ENCODE results near the gene KCNK10. TPM values are rescaled to one million over a fixed set of nuclear protein-coding genes. Genes with fewer than 3 reads are reported as not detected.

KCNK10 gene
- total RNA-seq, 1 donor from 2014 or later = 1.4 TPM

GRCh38 chr14:88196116-88196890, 126.8 kb downstream of the KCNK10 start:
- no peaks in the 10 kb centered on the region for H3K36me3 Mint-ChIP-seq
- H3K4me1 Mint-ChIP-seq (ENCODE audit: unreplicated experiment) = peaks cover 7% of the 10 kb centered on the region
- H3K27ac Mint-ChIP-seq = no peak overlapping the region
- H3K4me3 Mint-ChIP-seq = no peak overlapping the region
- DNase-seq (ENCODE audit: extremely low spot score, unreplicated experiment) = no peak
- TF ChIP-seq CTCF (conservative IDR thresholded peaks at IDR 0.05) = no peak
- H3K9me3 Mint-ChIP-seq = no peaks in the 10 kb centered on the region
- peaks cover 38% of the 10 kb centered on the region for H3K27me3 Mint-ChIP-seq

- peaks cover 7% of the 10 kb centered on the region for H3K4me1 Mint-ChIP-seq (ENCODE audit: unreplicated experiment)
- no peaks in the 10 kb centered on the region for H3K36me3 Mint-ChIP-seq
- H3K9me3 Mint-ChIP-seq = no peaks in the 10 kb centered on the region
- no peak for DNase-seq (ENCODE audit: extremely low spot score, unreplicated experiment)
- H3K27me3 Mint-ChIP-seq = peaks cover 38% of the 10 kb centered on the region
- TF ChIP-seq CTCF (conservative IDR thresholded peaks at IDR 0.05) = no peak
- no peak overlapping the region for H3K4me3 Mint-ChIP-seq
- H3K27ac Mint-ChIP-seq = no peak overlapping the region
Observed at GRCh38 chr14:88195676-88196075, 127.4 kb downstream of the KCNK10 start.

GRCh38 chr14:88194531-88194930, 128.5 kb downstream of the KCNK10 start:
- H3K27me3 Mint-ChIP-seq = peaks cover 38% of the 10 kb centered on the region
- no peaks in the 10 kb centered on the region for H3K36me3 Mint-ChIP-seq
- H3K4me1 Mint-ChIP-seq (ENCODE audit: unreplicated experiment) = peaks cover 7% of the 10 kb centered on the region
- no peaks in the 10 kb centered on the region for H3K9me3 Mint-ChIP-seq
- no peak for TF ChIP-seq CTCF (conservative IDR thresholded peaks at IDR 0.05)
- H3K4me3 Mint-ChIP-seq = no peak overlapping the region
- H3K27ac Mint-ChIP-seq = no peak overlapping the region
- DNase-seq (ENCODE audit: extremely low spot score, unreplicated experiment) = no peak

GRCh38 chr14:88191605-88192004, 131.5 kb downstream of the KCNK10 start:
- TF ChIP-seq CTCF (conservative IDR thresholded peaks at IDR 0.05) = no peak
- H3K27me3 Mint-ChIP-seq = peaks cover 35% of the 10 kb centered on the region
- H3K4me3 Mint-ChIP-seq = no peak overlapping the region
- peaks cover 11% of the 10 kb centered on the region for H3K4me1 Mint-ChIP-seq (ENCODE audit: unreplicated experiment)
- no peaks in the 10 kb centered on the region for H3K9me3 Mint-ChIP-seq
- DNase-seq (ENCODE audit: extremely low spot score, unreplicated experiment) = no peak
- no peak overlapping the region for H3K27ac Mint-ChIP-seq
- H3K36me3 Mint-ChIP-seq = no peaks in the 10 kb centered on the region

- Mint-ChIP-seq H3K4me1 (ENCODE audit: unreplicated experiment) (peaks cover 4% of the 10 kb centered on the region), H3K36me3 (no peaks in the 10 kb centered on the region), H3K4me3 (peak overlapping the region; percentile 80), H3K9me3 (no peaks in the 10 kb centered on the region), H3K27me3 (peaks cover 17% of the 10 kb centered on the region), H3K27ac (peak overlapping the region; percentile 11)
- TF ChIP-seq CTCF (conservative IDR thresholded peaks at IDR 0.05) = peak; percentile 83
- DNase-seq (ENCODE audit: extremely low spot score, unreplicated experiment) = no peak
Observed at GRCh38 chr14:88189417-88190191, 133.5 kb downstream of the KCNK10 start.
